HepG2 (cell line): ENCODE results near the gene ABHD15. TPM values are rescaled to one million over a fixed set of nuclear protein-coding genes. Genes with fewer than 3 reads are reported as not detected.
A peak's percentile ranks its signal among the peaks of the same experiment; 100 is the strongest.

Source experiments
- AHDC1 ChIP-seq: sonication (generic); formaldehyde crosslinking; IDR thresholded peaks from 2 replicates; pipeline ENCODE4 v1.5.1; 2020; ENCODE audit warnings: mild to moderate bottlenecking, missing genetic modification reagents, borderline replicate concordance
- E2F5 ChIP-seq: sonication (generic); formaldehyde crosslinking; conservative IDR thresholded peaks from 2 replicates; pipeline ENCODE4 v1.4.0; 2020; ENCODE audit warnings: missing genetic modification reagents
- EEA1 ChIP-seq: sonication (generic); formaldehyde crosslinking; IDR thresholded peaks from 2 replicates; pipeline ENCODE4 v1.5.1; 2020; ENCODE audit warnings: mild to moderate bottlenecking, missing genetic modification reagents, borderline replicate concordance
- EHMT2 ChIP-seq: fragments of 200-600 bp; sonication (generic); IDR thresholded peaks from 2 replicates; pipeline ENCODE4 v1.7.0; 2017; ENCODE audit warnings: antibody characterized with exemption, low read depth, low read length, borderline replicate concordance
- FOXO1 ChIP-seq: sonication (generic); formaldehyde crosslinking; IDR thresholded peaks from 2 replicates; pipeline ENCODE4 v1.4.0; 2020; ENCODE audit warnings: missing genetic modification reagents
- GATA4 ChIP-seq: sonication (generic); IDR thresholded peaks from 2 replicates; pipeline ENCODE4 v1.6.1; 2016; ENCODE audit warnings: antibody characterized with exemption, low read depth, borderline replicate concordance
- HNRNPK ChIP-seq: fragments of 200-400 bp; formaldehyde crosslinking; IDR thresholded peaks from 2 replicates; pipeline ENCODE4 v1.6.1; 2018; ENCODE audit warnings: low read length, low read depth, moderate library complexity, mild to moderate bottlenecking; ENCODE audit not compliant: poor library complexity, severe bottlenecking
- KLF9 ChIP-seq: IDR thresholded peaks from 2 replicates; pipeline ENCODE4 v1.6.1; 2016; ENCODE audit warnings: low read depth
- SKIL ChIP-seq: sonication (generic); formaldehyde crosslinking; IDR thresholded peaks from 2 replicates; pipeline ENCODE4 v1.8.0; 2022; ENCODE audit warnings: missing genetic modification reagents, mild to moderate bottlenecking, moderate library complexity, borderline replicate concordance
- SMC3 ChIP-seq: IDR thresholded peaks from 2 replicates; pipeline ENCODE4 v1.6.1; 2011; ENCODE audit warnings: low read length, improper control_type of control experiment
- TBL1XR1 ChIP-seq: fragments of 150-350 bp; IDR thresholded peaks from 2 replicates; pipeline ENCODE4 v1.6.1; 2014; ENCODE audit warnings: borderline replicate concordance, low read length; ENCODE audit not compliant: partially characterized antibody
- YEATS4 ChIP-seq: sonication (generic); formaldehyde crosslinking; IDR thresholded peaks from 2 replicates; pipeline ENCODE4 v1.4.0; 2020; ENCODE audit warnings: missing genetic modification reagents, borderline replicate concordance
- ZBTB7A ChIP-seq: sonication (generic); formaldehyde crosslinking; IDR thresholded peaks from 2 replicates; pipeline ENCODE4 v1.8.0; 2022; ENCODE audit warnings: mild to moderate bottlenecking, missing genetic modification reagents
- ZFP62 ChIP-seq: sonication (generic); formaldehyde crosslinking; IDR thresholded peaks from 2 replicates; pipeline ENCODE4 v1.4.0; 2020; ENCODE audit warnings: missing genetic modification reagents
- ZKSCAN8 ChIP-seq: IDR thresholded peaks from 2 replicates; pipeline ENCODE4 v1.6.1; 2016; ENCODE audit warnings: borderline replicate concordance, missing genetic modification reagents, missing compliant biosample characterization
- ZNF12 ChIP-seq: sonication (generic); formaldehyde crosslinking; IDR thresholded peaks from 2 replicates; pipeline ENCODE4 v1.5.0; 2020; ENCODE audit warnings: missing genetic modification reagents
- ZNF180 ChIP-seq: sonication (generic); formaldehyde crosslinking; IDR thresholded peaks from 2 replicates; pipeline ENCODE4 v1.4.0; 2020; ENCODE audit warnings: low read depth, missing genetic modification reagents, borderline replicate concordance
- ZNF484 ChIP-seq: sonication (generic); formaldehyde crosslinking; IDR thresholded peaks from 2 replicates; pipeline ENCODE4 v1.5.1; 2020; ENCODE audit warnings: mild to moderate bottlenecking, low read depth, missing genetic modification reagents, borderline replicate concordance
- ZNF614 ChIP-seq: IDR thresholded peaks from 2 replicates; pipeline ENCODE4 v1.6.1; 2018; ENCODE audit warnings: missing biosample characterization, missing genetic modification reagents, inconsistent platforms, borderline replicate concordance
- ZNF775 ChIP-seq: sonication (generic); formaldehyde crosslinking; IDR thresholded peaks from 2 replicates; pipeline ENCODE4 v1.4.0; 2020; ENCODE audit warnings: missing genetic modification reagents, mild to moderate bottlenecking, moderate library complexity, borderline replicate concordance
- ZNF792 ChIP-seq: IDR thresholded peaks from 2 replicates; pipeline ENCODE4 v1.6.1; 2016
- ZNF879 ChIP-seq: sonication (generic); formaldehyde crosslinking; IDR thresholded peaks from 2 replicates; pipeline ENCODE4 v1.8.1; 2023; ENCODE audit warnings: missing genetic modification reagents
- polyA plus RNA-seq, 8 experiments: library from polyadenylated mRNA; depleted of rRNA in 3 of 8; stranded (reverse) in 7 of 8; unstranded in 1 of 8; fragments of >200 nt; fragmentation: Illumina TruSeq in 4 of 8; extraction: Trizol in 4 of 8; gene quantifications; 2 replicates each; pipeline versions ENCODE4 v1.2.1 to v1.2.3, GENCODE V29; 2011 to 2016; ENCODE audit warnings: low read depth in 4 of 8, missing spikeins in 1 of 8, mixed read lengths in 1 of 8; ENCODE audit not compliant: insufficient read depth in 1 of 8
- total RNA-seq, 5 experiments: library from RNA; depleted of rRNA; stranded (reverse); fragments of >200 nt; fragmentation: Illumina TruSeq; extraction: Trizol; gene quantifications; 2 replicates each; pipeline ENCODE4 v1.2.3, GENCODE V29; 2016; ENCODE audit warnings: low read depth in 1 of 5

Gene ABHD15
- total and polyA plus RNA-seq, 2 of the 13 experiments (the other 11 are each of a cell fraction or from before 2014, with no cell fraction given) = 2.4 to 7.7 TPM

- TF ChIP-seq ZBTB7A (CRISPR knock-in tag) (no peak), ZNF775 (CRISPR knock-in tag) (no peak), ZNF614 (no peak), E2F5 (CRISPR knock-in tag) (no peak), ZFP62 (CRISPR knock-in tag) (no peak), YEATS4 (CRISPR knock-in tag) (no peak), SMC3 (no peak), HNRNPK (no peak), TBL1XR1 (no peak), ZNF180 (CRISPR knock-in tag) (no peak), SKIL (CRISPR knock-in tag) (no peak), ZNF792 (CRISPR knock-in tag) (0 out of 2 replicates have a peak, but pooled peaks have one; percentile 21), FOXO1 (CRISPR knock-in tag) (no peak), ZNF12 (CRISPR knock-in tag) (no peak), KLF9 (CRISPR knock-in tag) (no peak), AHDC1 (CRISPR knock-in tag) (no peak), ZNF484 (no peak), EEA1 (CRISPR knock-in tag) (no peak), EHMT2 (no peak), ZNF879 (CRISPR knock-in tag) (no peak), ZKSCAN8 (CRISPR knock-in tag) (no peak), GATA4 (no peak)
Observed at GRCh38 chr17:29588562-29589411, 21.9 kb upstream of the ABHD15 start (continued).
